ENCODE data around the gene SLC29A4. TPM values are rescaled to one million over a fixed set of nuclear protein-coding genes. Genes with fewer than 3 reads are reported as not detected.

SLC29A4 gene
- total and polyA plus RNA-seq, 11 donors, result 1.6 to 7.3 (median 3.2) TPM

- H3K4me3 ChIP-seq, result no peak overlapping the region
- TF ChIP-seq CTCF (IDR thresholded peaks at IDR 0.05), result no peak
- no peak for TF ChIP-seq POLR2A (IDR thresholded peaks at IDR 0.05)
- H3K27ac ChIP-seq, result no peak overlapping the region
- DNase-seq (no peak), ATAC-seq (no peak)
- 73 to 77% (median 77%) methylated on average over 12 to 14 of the region's 14 CpGs for WGBS, 4 donors
- no peaks in the 10 kb centered on the region for H3K9me3 ChIP-seq
- intact Hi-C loops (cut with DNase I), result no loop called here
- H3K4me1 ChIP-seq, result peaks cover 0 to 6% (median 0%) of the 10 kb centered on the region in 12 donors
- peaks cover 0 to 26% (median 4%) of the 10 kb centered on the region in 9 donors for H3K27me3 ChIP-seq
- H3K36me3 ChIP-seq, result no peaks in the 10 kb centered on the region
These were observed 11.6 kb downstream of the SLC29A4 start for GRCh38 chr7:5294169-5294987.

GRCh38 chr7:5295039-5296014 is 12.6 kb downstream of the SLC29A4 start:
- 82 to 89% (median 83%) methylated on average over 19 to 33 of the region's 33 CpGs for WGBS, 4 donors
- Histone ChIP-seq H3K9me3 (no peaks in the 10 kb centered on the region), H3K27me3 (peaks cover 0 to 26% (median 4%) of the 10 kb centered on the region in 9 donors), H3K4me1 (peaks cover 0 to 6% (median 0%) of the 10 kb centered on the region in 12 donors), H3K36me3 (no peaks in the 10 kb centered on the region), H3K27ac (no peak overlapping the region), H3K4me3 (no peak overlapping the region)
- intact Hi-C loops (cut with DNase I), result no loop called here
- no peak for ATAC-seq
- no peak for TF ChIP-seq POLR2A (IDR thresholded peaks at IDR 0.05)
- no peak for TF ChIP-seq CTCF (IDR thresholded peaks at IDR 0.05)
- no peak for DNase-seq

- H3K4me3 ChIP-seq, result no peak overlapping the region
- H3K4me1 ChIP-seq, result peaks cover 0 to 6% (median 0%) of the 10 kb centered on the region in 12 donors
- no peaks in the 10 kb centered on the region for H3K9me3 ChIP-seq
- H3K27me3 ChIP-seq, result peaks cover 0 to 26% (median 4%) of the 10 kb centered on the region in 9 donors
- H3K36me3 ChIP-seq, result no peaks in the 10 kb centered on the region
- ATAC-seq, result no peak
- TF ChIP-seq CTCF (IDR thresholded peaks at IDR 0.05) (no peak), POLR2A (IDR thresholded peaks at IDR 0.05) (no peak)
- no peak for DNase-seq
- WGBS, 4 donors, result 39 to 53% (median 45%) methylated on average over 14 to 29 of the region's 29 CpGs
- H3K27ac ChIP-seq, result no peak overlapping the region
- intact Hi-C loops (cut with DNase I), result no loop called here
These were observed 13.4 kb downstream of the SLC29A4 start for GRCh38 chr7:5296015-5296610.

Measured in heart left ventricle (tissue), 16 donors.